NB4 (cell line): Measurements from ENCODE around the gene BAIAP2.

Experiments used
- CTCF ChIP-seq: IDR thresholded peaks from one replicate; pipeline ENCODE4 v1.5.1; 2012; ENCODE audit warnings: low read depth, low read length
- MAX ChIP-seq: IDR thresholded peaks from 2 replicates; pipeline ENCODE4 v1.6.1; 2011; ENCODE audit warnings: low read depth, low read length
- MYC ChIP-seq: IDR thresholded peaks from 2 replicates; pipeline ENCODE4 v1.6.1; 2011; ENCODE audit warnings: low read depth, low read length
- POLR2A ChIP-seq: IDR thresholded peaks from 2 replicates; pipeline ENCODE4 v1.6.1; 2011; ENCODE audit warnings: mild to moderate bottlenecking; ENCODE audit not compliant: insufficient read length; ENCODE audit errors: extremely low read depth

- TF ChIP-seq CTCF (no peak), POLR2A (no peak), MAX (no peak), MYC (no peak)
Measured at GRCh38 chr17:81000334-81000630, 34.7 kb upstream of the BAIAP2 start.
